Esophagus muscularis mucosa (tissue), 4 donors: ENCODE measurements around the gene GFY. TPM values are rescaled to one million over a fixed set of nuclear protein-coding genes. Genes with fewer than 3 reads are reported as not detected.

Experiments used
- DNase-seq: peaks from one replicate; pipeline ENCODE4 v3.0.0-alpha.2; 2017; ENCODE audit errors: extremely low spot score
- H3K27ac ChIP-seq, 4 donors: fragments of 200-600 bp; sonication (generic); replicated peaks in 1 of 4; 1 replicate in 3 of 4; 2 replicates in 1 of 4; pipeline ENCODE4 v1.5.1; 2016 to 2019; ENCODE audit warnings: mild to moderate bottlenecking in 1 of 4
- H3K27me3 ChIP-seq, 4 donors: fragments of 200-600 bp; sonication (generic); one replicate each; pipeline versions ENCODE4 v1.5.1 to v1.6.0; 2016 to 2019
- H3K36me3 ChIP-seq, 4 donors: fragments of 200-600 bp; sonication (generic); one replicate each; pipeline ENCODE4 v1.5.1; 2016 to 2019
- H3K4me1 ChIP-seq, 4 donors: fragments of 200-600 bp; sonication (generic); one replicate each; pipeline ENCODE4 v1.5.1; 2016 to 2019
- H3K4me3 ChIP-seq, 4 donors: fragments of 200-600 bp; sonication (generic); 1 replicate in 2 of 4; 2 replicates in 2 of 4; pipeline ENCODE4 v1.5.1; 2016 to 2019; ENCODE audit warnings: mild to moderate bottlenecking in 4 of 4, moderate library complexity in 1 of 4
- H3K9me3 ChIP-seq, 4 donors: fragments of 200-600 bp; sonication (generic); 1 replicate in 3 of 4; 2 replicates in 1 of 4; pipeline ENCODE4 v1.5.1; 2016 to 2019
- CTCF ChIP-seq, 3 experiments: fragments of 200-600 bp in 2 of 3; fragments of 450-650 bp in 1 of 3; sonication (generic) in 2 of 3; IDR thresholded peaks; one replicate each; pipeline ENCODE4 v1.5.1; 2017 to 2019; ENCODE audit warnings: antibody characterized with exemption in 3 of 3, mild to moderate bottlenecking in 2 of 3, moderate library complexity in 1 of 3
- EP300 ChIP-seq: sonication (generic); formaldehyde crosslinking; IDR thresholded peaks from one replicate; pipeline ENCODE4 v1.6.1; 2017; ENCODE audit warnings: antibody characterized with exemption
- POLR2A ChIP-seq: fragments of 450-650 bp; IDR thresholded peaks from one replicate; pipeline ENCODE4 v1.6.1; 2017; ENCODE audit warnings: antibody characterized with exemption, moderate library complexity, mild to moderate bottlenecking, low read depth
- POLR2AphosphoS5 ChIP-seq, 2 donors: sonication (generic); formaldehyde crosslinking; IDR thresholded peaks; one replicate each; pipeline ENCODE4 v1.6.1; 2017; ENCODE audit warnings: antibody characterized with exemption in 2 of 2
- WGBS: methylation state at CpG from one replicate; pipeline ENCODE4 v1.1.5; 2018; 5-methylcytosine and 5-hydroxymethylcytosine counted together
- intact Hi-C: fragments of 100-400 bp; cut with DNase I; formaldehyde crosslinking; loops from one replicate; pipeline ENCODE4 v1.15.1; 2023
- total RNA-seq, 4 donors: library from RNA; depleted of rRNA; stranded (reverse); fragments of >200 nt; gene quantifications; one replicate each; pipeline versions ENCODE4 v1.1.0 to v1.2.1, GENCODE V29; 2016

The GFY gene
- total RNA-seq, 4 donors from 2014 or later = not detected

- Histone ChIP-seq H3K27me3 (peaks cover 0 to 89% (median 24%) of the 10 kb centered on the region in 4 donors), H3K9me3 (no peaks in the 10 kb centered on the region), H3K27ac (no peak overlapping the region), H3K4me3 (no peak overlapping the region), H3K4me1 (peaks cover 7 to 13% (median 12%) of the 10 kb centered on the region in 4 donors), H3K36me3 (no peaks in the 10 kb centered on the region)
- intact Hi-C loops = no loop called here
- WGBS = 41% methylated on average over 7 of the region's 7 CpGs
- no peak for DNase-seq
- TF ChIP-seq POLR2A = no peak
- TF ChIP-seq CTCF (IDR thresholded peaks at IDR 0.05) = no peak
- TF ChIP-seq EP300 = no peak
- TF ChIP-seq POLR2AphosphoS5 (IDR thresholded peaks at IDR 0.05) = no peak
Measured at GRCh38 chr19:49417088-49417487, 8.1 kb upstream of the GFY start.

- Histone ChIP-seq H3K36me3 (no peaks in the 10 kb centered on the region), H3K27ac (no peak overlapping the region), H3K4me1 (peaks cover 17 to 27% (median 26%) of the 10 kb centered on the region in 4 donors), H3K27me3 (peaks cover 0 to 98% (median 38%) of the 10 kb centered on the region in 4 donors), H3K9me3 (no peaks in the 10 kb centered on the region), H3K4me3 (no peak overlapping the region)
- TF ChIP-seq POLR2A = no peak
- TF ChIP-seq CTCF (IDR thresholded peaks at IDR 0.05) = no peak
- TF ChIP-seq EP300 = no peak
- no peak for TF ChIP-seq POLR2AphosphoS5 (IDR thresholded peaks at IDR 0.05)
- DNase-seq = no peak
- intact Hi-C loops = no loop called here
- WGBS = 72% methylated on average over 3 of the region's 5 CpGs
Measured at GRCh38 chr19:49418511-49418910, 6.7 kb upstream of the GFY start.

- intact Hi-C loops = no loop called here
- Histone ChIP-seq H3K4me3 (no peak overlapping the region), H3K4me1 (peaks cover 23 to 32% (median 28%) of the 10 kb centered on the region in 4 donors), H3K9me3 (no peaks in the 10 kb centered on the region), H3K27me3 (peaks cover 0 to 98% (median 44%) of the 10 kb centered on the region in 4 donors), H3K27ac (no peak overlapping the region), H3K36me3 (no peaks in the 10 kb centered on the region)
- WGBS = 87% methylated on average over 2 of the region's 2 CpGs
- TF ChIP-seq EP300 = no peak
- TF ChIP-seq POLR2A = no peak
- no peak for TF ChIP-seq POLR2AphosphoS5 (IDR thresholded peaks at IDR 0.05)
- no peak for TF ChIP-seq CTCF (IDR thresholded peaks at IDR 0.05)
- DNase-seq = no peak
Measured at GRCh38 chr19:49419173-49419572, 6.0 kb upstream of the GFY start.

GRCh38 chr19:49420227-49420626, 5.0 kb upstream of the GFY start:
- peaks cover 23 to 32% (median 28%) of the 10 kb centered on the region in 4 donors for H3K4me1 ChIP-seq
- no peaks in the 10 kb centered on the region for H3K9me3 ChIP-seq
- no peak for DNase-seq
- no peak overlapping the region for H3K27ac ChIP-seq
- H3K36me3 ChIP-seq = no peaks in the 10 kb centered on the region
- intact Hi-C loops = no loop called here
- peaks cover 0 to 99% (median 53%) of the 10 kb centered on the region in 4 donors for H3K27me3 ChIP-seq
- 71% methylated on average over 2 of the region's 2 CpGs for WGBS
- H3K4me3 ChIP-seq = no peak overlapping the region
- TF ChIP-seq POLR2AphosphoS5 (IDR thresholded peaks at IDR 0.05) = no peak
- no peak for TF ChIP-seq CTCF (IDR thresholded peaks at IDR 0.05)
- TF ChIP-seq POLR2A = no peak
- TF ChIP-seq EP300 = no peak
